SK-N-MC (cell line): ENCODE measurements around the gene MAB21L1.

ENCODE experiments used
- DNase-seq: peaks from one replicate; pipeline ENCODE4 v3.0.0-alpha.2; 2011; ENCODE audit warnings: low read depth, low spot score
- H3K27ac ChIP-seq: fragments of 200-600 bp; sonication (generic); 2 replicates; pipeline ENCODE4 v1.5.1; 2016; ENCODE audit warnings: mixed run types
- H3K36me3 ChIP-seq: fragments of 200-600 bp; sonication (generic); 2 replicates; pipeline ENCODE4 v1.6.1; 2017; ENCODE audit warnings: antibody characterized with exemption, low read length, mixed read lengths; ENCODE audit not compliant: insufficient read depth
- H3K4me3 ChIP-seq: fragments of 200-600 bp; sonication (generic); 2 replicates; pipeline ENCODE4 v1.5.1; 2016
- H3K9ac ChIP-seq: fragments of 200-600 bp; sonication (generic); 2 replicates; pipeline ENCODE4 v1.8.0; 2017; ENCODE audit warnings: mixed run types, mixed read lengths; ENCODE audit not compliant: insufficient read length
- H3K9me3 ChIP-seq: fragments of 200-600 bp; sonication (generic); 2 replicates; pipeline ENCODE4 v1.6.1; 2017; ENCODE audit warnings: low read depth, mild to moderate bottlenecking, antibody characterized with exemption, low read length, moderate library complexity, mixed read lengths
- EZH2 ChIP-seq: fragments of 200-600 bp; sonication (generic); IDR thresholded peaks from one replicate; pipeline ENCODE4 v1.6.1; 2017; ENCODE audit warnings: antibody characterized with exemption
- FOXP2 ChIP-seq: optimal IDR thresholded peaks from 2 replicates; pipeline ENCODE3; 2011; ENCODE audit warnings: mild to moderate bottlenecking, moderate library complexity; ENCODE audit not compliant: insufficient read depth; ENCODE audit errors: extremely low read length, control extremely low read depth
- POLR2AphosphoS5 ChIP-seq: IDR thresholded peaks from 2 replicates; pipeline ENCODE4 v1.6.1; 2012; ENCODE audit warnings: mild to moderate bottlenecking, low read depth, low read length, borderline replicate concordance

Gene MAB21L1

GRCh38 chr13:35483761-35484160 is 7.3 kb upstream of the MAB21L1 start:
- Histone ChIP-seq H3K9ac (no peak overlapping the region), H3K36me3 (no peaks in the 10 kb centered on the region), H3K27ac (peak overlapping the region; percentile 2; the same call in 1 of the 2 replicates), H3K4me3 (peak overlapping the region; percentile 13; the same call in 1 of the 2 replicates), H3K9me3 (no peaks in the 10 kb centered on the region)
- DNase-seq: no peak
- TF ChIP-seq POLR2AphosphoS5: no peak
- TF ChIP-seq EZH2: no peak
- no peak for TF ChIP-seq FOXP2

DNA sequence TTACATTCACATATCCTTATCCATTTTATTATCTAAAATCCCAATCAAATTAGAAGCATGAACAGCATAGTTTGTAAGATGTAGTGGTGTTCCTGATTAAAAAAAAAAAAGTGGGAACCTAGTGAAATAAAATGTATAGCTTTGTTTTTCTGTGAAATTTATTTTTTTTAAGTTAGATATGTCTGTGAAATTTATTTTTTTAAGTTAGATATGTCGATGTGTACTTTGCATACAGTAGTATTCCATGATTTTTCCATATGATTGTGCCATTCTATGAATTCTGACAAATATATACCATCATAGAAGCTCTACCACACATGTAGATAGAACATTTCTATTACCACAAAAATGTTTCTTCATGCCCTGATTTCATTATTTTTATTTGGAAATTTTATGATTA is 6.0 kb upstream of the MAB21L1 start:
- Histone ChIP-seq H3K27ac (0 out of 2 replicates have a peak overlapping the region, but pooled peaks have one; percentile 44), H3K4me3 (no peak overlapping the region), H3K9ac (no peak overlapping the region), H3K9me3 (no peaks in the 10 kb centered on the region), H3K36me3 (no peaks in the 10 kb centered on the region)
- no peak for TF ChIP-seq EZH2
- no peak for TF ChIP-seq FOXP2
- TF ChIP-seq POLR2AphosphoS5: no peak
- DNase-seq: no peak

DNA sequence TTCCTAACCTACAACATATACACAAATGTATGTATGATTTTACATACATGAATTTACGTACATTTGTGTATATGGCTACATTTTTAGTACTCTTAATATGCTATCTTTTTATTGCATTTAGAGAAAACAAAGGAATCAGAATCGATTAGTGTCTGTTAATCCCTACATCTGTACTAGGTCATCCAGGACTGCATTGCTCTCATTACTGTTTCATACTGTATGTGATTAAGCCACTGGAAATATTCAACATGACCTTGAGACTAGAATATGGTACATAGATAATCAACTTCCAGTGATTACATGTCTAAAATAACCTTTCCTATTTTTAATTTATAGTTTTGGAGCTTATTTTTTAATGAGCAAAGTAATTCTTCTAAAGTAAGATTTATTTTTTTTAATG is 5.3 kb upstream of the MAB21L1 start:
- no peak overlapping the region for H3K27ac ChIP-seq
- no peak for DNase-seq
- H3K9me3 ChIP-seq: no peaks in the 10 kb centered on the region

GRCh38 chr13:35480346-35480745 is 3.9 kb upstream of the MAB21L1 start:
- TF ChIP-seq FOXP2 (no peak), EZH2 (no peak), POLR2AphosphoS5 (no peak)
- H3K36me3 ChIP-seq: no peaks in the 10 kb centered on the region
- H3K4me3 ChIP-seq: no peak overlapping the region
- H3K27ac ChIP-seq: no peak overlapping the region
- no peak overlapping the region for H3K9ac ChIP-seq
- H3K9me3 ChIP-seq: no peaks in the 10 kb centered on the region
- no peak for DNase-seq

More for the DNA sequence above, 5.3 kb upstream of the MAB21L1 start:
- Histone ChIP-seq H3K4me3 (no peak overlapping the region), H3K9ac (no peak overlapping the region), H3K36me3 (no peaks in the 10 kb centered on the region)
- no peak for TF ChIP-seq EZH2
- no peak for TF ChIP-seq POLR2AphosphoS5

GRCh38 chr13:35479706-35480105 is 3.2 kb upstream of the MAB21L1 start:
- TF ChIP-seq FOXP2 (no peak), EZH2 (no peak), POLR2AphosphoS5 (no peak)
- Histone ChIP-seq H3K4me3 (no peak overlapping the region), H3K9me3 (no peaks in the 10 kb centered on the region), H3K9ac (no peak overlapping the region), H3K27ac (no peak overlapping the region), H3K36me3 (no peaks in the 10 kb centered on the region)
- DNase-seq: no peak

DNA sequence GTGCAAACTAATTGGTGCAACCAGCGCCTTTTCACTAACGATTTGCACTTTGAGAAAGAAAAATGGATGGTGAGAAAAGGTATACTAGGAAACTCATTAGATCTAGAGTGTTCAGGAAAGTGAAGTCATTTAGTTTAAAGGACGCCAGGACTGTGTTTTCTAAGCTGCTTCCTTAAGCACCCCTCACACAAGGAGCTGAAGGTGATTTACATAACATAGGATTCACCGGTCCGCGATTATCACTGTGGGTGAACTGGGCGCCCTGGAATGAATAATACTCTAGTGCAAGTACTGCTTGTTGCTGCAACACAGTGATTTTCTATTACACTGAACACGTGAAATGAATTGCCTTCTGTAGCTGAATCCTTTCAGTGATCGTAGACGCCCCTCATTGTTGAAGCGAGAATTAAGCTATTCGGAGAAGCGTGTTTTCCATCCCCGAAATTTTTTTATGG is 2.6 kb upstream of the MAB21L1 start:
- DNase-seq: no peak
- Histone ChIP-seq H3K9ac (no peak overlapping the region), H3K4me3 (no peak overlapping the region), H3K36me3 (no peaks in the 10 kb centered on the region), H3K9me3 (no peaks in the 10 kb centered on the region), H3K27ac (no peak overlapping the region)
- TF ChIP-seq EZH2 (no peak), FOXP2 (no peak), POLR2AphosphoS5 (no peak)

GRCh38 chr13:35478271-35479037 is 2.0 kb upstream of the MAB21L1 start:
- no peak for DNase-seq
- Histone ChIP-seq H3K27ac (no peak overlapping the region), H3K4me3 (no peak overlapping the region), H3K9ac (no peak overlapping the region), H3K36me3 (no peaks in the 10 kb centered on the region), H3K9me3 (no peaks in the 10 kb centered on the region)
- no peak for TF ChIP-seq FOXP2
- TF ChIP-seq EZH2: no peak
- TF ChIP-seq POLR2AphosphoS5: no peak

DNA sequence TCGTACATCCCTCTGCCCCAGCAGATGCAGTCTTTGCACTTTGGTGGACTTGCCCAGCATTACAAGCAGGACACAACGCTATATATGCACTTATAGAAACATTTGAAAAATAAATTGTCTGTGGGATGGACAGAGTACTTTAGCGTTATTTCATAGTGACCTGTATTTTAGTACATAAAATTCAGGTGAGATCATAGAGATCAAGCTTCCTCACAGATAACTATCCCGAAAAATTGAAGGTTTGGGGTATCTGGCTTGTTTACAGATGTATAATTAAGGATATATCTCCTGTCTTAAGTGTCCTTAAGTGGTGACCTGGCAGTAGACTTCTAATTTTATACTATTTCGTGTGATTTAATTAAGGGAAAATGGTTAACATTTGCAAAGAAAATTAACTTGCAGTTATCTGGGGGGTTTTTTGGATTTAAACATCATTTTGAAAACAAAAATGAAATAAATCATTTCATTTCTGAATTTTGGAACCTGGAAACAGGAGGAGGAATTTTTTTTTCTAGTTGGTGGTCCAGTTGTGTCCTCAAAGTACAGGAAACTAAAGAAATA is 977 bp upstream of the MAB21L1 start:
- Histone ChIP-seq H3K9me3 (no peaks in the 10 kb centered on the region), H3K9ac (no peak overlapping the region), H3K4me3 (no peak overlapping the region), H3K36me3 (no peaks in the 10 kb centered on the region), H3K27ac (no peak overlapping the region)
- TF ChIP-seq EZH2 (no peak), POLR2AphosphoS5 (no peak), FOXP2 (no peak)
- no peak for DNase-seq
